ENCODE results near the gene NLK. TPM values are rescaled to one million over a fixed set of nuclear protein-coding genes. Genes with fewer than 3 reads are reported as not detected.
"Not testable (repeated sequence)": the region's sequence is repeated elsewhere in the genome, so short reads cannot be mapped to it uniquely, and the experiment has no call there.

The NLK gene
- total and polyA plus RNA-seq, 10 of the 15 experiments (the other 5 are each of a cell fraction or from before 2014, with no cell fraction given): 5.0 to 22.9 (median 15.0) TPM

GRCh38 chr17:28097901-28098300 lies 55.4 kb downstream of the NLK start (continued):
- TF ChIP-seq SPI1 (IDR thresholded peaks at IDR 0.05; ENCODE audit: borderline replicate concordance, insufficient read depth, low read depth, low read length) (peak; percentile 79), YBX1 (IDR thresholded peaks at IDR 0.05) (no peak), RCOR1 (conservative IDR thresholded peaks at IDR 0.05; ENCODE audit: low read depth, low read length) (no peak), GABPA (IDR thresholded peaks at IDR 0.05; ENCODE audit: low read depth) (no peak), IKZF1 (conservative IDR thresholded peaks at IDR 0.05) (0 out of 2 replicates have a peak, but pooled peaks have one; percentile 24), SRF (IDR thresholded peaks at IDR 0.05; ENCODE audit: low read depth in 2 of 2, low read length in 2 of 2) (no peak), FOS (IDR thresholded peaks at IDR 0.05; ENCODE audit: borderline replicate concordance, extremely low read depth, insufficient read length) (no peak), CUX1 (IDR thresholded peaks at IDR 0.05; ENCODE audit: insufficient replicate concordance, low read depth, low read length) (peak; percentile 58), RAD51 (IDR thresholded peaks at IDR 0.05) (no peak), BCL11A (IDR thresholded peaks at IDR 0.05; ENCODE audit: low read depth, low read length) (no peak), BACH1 (IDR thresholded peaks at IDR 0.05; ENCODE audit: borderline replicate concordance) (no peak)

- CTCF ChIA-PET; ATAC-seq; POLR2A ChIA-PET; H2AFZ ChIP-seq (ENCODE audit: control insufficient read depth, low read depth, low read length); in situ Hi-C loops (cut with MboI); DNase-seq (ENCODE audit: low read depth, low spot score); H4K20me1 ChIP-seq (ENCODE audit: control insufficient read depth, insufficient read depth); FAIRE-seq; H3K4me3 ChIP-seq; H3K27me3 ChIP-seq (replicated peaks in 1 of 2; ENCODE audit: control insufficient read depth in 2 of 2, insufficient read depth in 2 of 2, low read length in 1 of 2); H3K9me3 ChIP-seq (replicated peaks; ENCODE audit: control insufficient read depth, insufficient read depth, low read length); H3K9ac ChIP-seq (ENCODE audit: control insufficient read depth, insufficient read depth, low read length); H3K4me2 ChIP-seq (ENCODE audit: control insufficient read depth, insufficient read depth); SMC1A ChIA-PET (ENCODE audit: uncharacterized antibody, unreplicated experiment); H3K4me1 ChIP-seq (ENCODE audit: control insufficient read depth, insufficient read depth, low read length); H3K79me2 ChIP-seq (ENCODE audit: control insufficient read depth, insufficient read depth, low read length); BruUV-seq (replicated peaks); intact Hi-C loops (cut with micrococcal nuclease; ENCODE audit: unreplicated experiment); H3K36me3 ChIP-seq (ENCODE audit: control insufficient read depth in 2 of 2, insufficient read depth in 2 of 2, low read length in 1 of 2): not testable (repeated sequence)
- H3K27ac ChIP-seq (ENCODE audit: control insufficient read depth, insufficient read depth): 0 out of 2 replicates have a peak overlapping the region, but pooled peaks have one; percentile 21
- WGBS (ENCODE audit: insufficient coverage, insufficient replicate concordance, low lambda C conversion rate, missing lambda C conversion rate): 96% methylated on average over 12 of the region's 12 CpGs
- RAD21 ChIA-PET (ENCODE audit: unreplicated experiment): interaction anchor here (0.7 to 1.3 kb wide), 2 partner anchors 41 to 204 kb away, joined by 3 to 4 read pairs; no protein-coding TSS in a partner anchor
These were observed 56.1 kb downstream of the NLK start for GRCh38 chr17:28098591-28098990.

Data from GM12878 (cell line).